ENCODE results near the gene CMIP.

DNA sequence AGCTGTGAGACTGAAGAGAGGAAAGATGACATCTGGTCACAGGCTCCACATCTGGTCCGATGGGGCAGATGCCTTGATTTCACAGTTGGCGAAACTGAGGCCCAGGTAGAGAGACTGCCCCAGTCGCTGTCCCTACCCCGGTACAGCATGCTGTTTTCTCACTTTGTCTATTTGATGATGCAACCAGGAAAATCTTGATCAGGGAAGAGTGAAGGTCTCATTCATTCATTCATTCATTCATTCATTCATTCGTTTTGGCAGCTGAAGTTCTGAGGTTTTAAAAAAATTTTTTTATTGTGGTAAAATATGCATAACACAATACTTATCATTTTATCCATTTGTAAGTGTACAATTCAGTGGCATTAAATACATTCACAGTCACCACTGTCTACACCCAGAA lies 19.7 kb downstream of the CMIP start:
- TF ChIP-seq, protein P1, sequence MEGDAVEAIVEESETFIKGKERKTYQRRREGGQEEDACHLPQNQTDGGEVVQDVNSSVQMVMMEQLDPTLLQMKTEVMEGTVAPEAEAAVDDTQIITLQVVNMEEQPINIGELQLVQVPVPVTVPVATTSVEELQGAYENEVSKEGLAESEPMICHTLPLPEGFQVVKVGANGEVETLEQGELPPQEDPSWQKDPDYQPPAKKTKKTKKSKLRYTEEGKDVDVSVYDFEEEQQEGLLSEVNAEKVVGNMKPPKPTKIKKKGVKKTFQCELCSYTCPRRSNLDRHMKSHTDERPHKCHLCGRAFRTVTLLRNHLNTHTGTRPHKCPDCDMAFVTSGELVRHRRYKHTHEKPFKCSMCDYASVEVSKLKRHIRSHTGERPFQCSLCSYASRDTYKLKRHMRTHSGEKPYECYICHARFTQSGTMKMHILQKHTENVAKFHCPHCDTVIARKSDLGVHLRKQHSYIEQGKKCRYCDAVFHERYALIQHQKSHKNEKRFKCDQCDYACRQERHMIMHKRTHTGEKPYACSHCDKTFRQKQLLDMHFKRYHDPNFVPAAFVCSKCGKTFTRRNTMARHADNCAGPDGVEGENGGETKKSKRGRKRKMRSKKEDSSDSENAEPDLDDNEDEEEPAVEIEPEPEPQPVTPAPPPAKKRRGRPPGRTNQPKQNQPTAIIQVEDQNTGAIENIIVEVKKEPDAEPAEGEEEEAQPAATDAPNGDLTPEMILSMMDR (conservative IDR thresholded peaks at IDR 0.05 in 1 of 2, IDR thresholded peaks at IDR 0.05 in 1 of 2; ENCODE audit: extremely low read depth in 1 of 2, insufficient read depth in 1 of 2, low read depth in 1 of 2, low read length in 2 of 2): no peak
- no peak for TF ChIP-seq EZH2 (IDR thresholded peaks at IDR 0.05; ENCODE audit: borderline replicate concordance, low read length)
